Stimulated activated CD8-positive, alpha-beta memory T cell treated with anti-CD3 and anti-CD28 coated beads, Interleukin-12 subunit alpha, Interleukin-12 subunit beta, amount 100 ng/mL, for 24 hours (primary cell): Measurements from ENCODE around the gene LAP3.
"Not testable (repeated sequence)": the region's sequence is repeated elsewhere in the genome, so short reads cannot be mapped to it uniquely, and the experiment has no call there.

Experiments
- DNase-seq: peaks from one replicate; pipeline ENCODE4 v3.0.0-alpha.2; 2020; ENCODE audit errors: extremely low read depth

LAP3 gene

DNA sequence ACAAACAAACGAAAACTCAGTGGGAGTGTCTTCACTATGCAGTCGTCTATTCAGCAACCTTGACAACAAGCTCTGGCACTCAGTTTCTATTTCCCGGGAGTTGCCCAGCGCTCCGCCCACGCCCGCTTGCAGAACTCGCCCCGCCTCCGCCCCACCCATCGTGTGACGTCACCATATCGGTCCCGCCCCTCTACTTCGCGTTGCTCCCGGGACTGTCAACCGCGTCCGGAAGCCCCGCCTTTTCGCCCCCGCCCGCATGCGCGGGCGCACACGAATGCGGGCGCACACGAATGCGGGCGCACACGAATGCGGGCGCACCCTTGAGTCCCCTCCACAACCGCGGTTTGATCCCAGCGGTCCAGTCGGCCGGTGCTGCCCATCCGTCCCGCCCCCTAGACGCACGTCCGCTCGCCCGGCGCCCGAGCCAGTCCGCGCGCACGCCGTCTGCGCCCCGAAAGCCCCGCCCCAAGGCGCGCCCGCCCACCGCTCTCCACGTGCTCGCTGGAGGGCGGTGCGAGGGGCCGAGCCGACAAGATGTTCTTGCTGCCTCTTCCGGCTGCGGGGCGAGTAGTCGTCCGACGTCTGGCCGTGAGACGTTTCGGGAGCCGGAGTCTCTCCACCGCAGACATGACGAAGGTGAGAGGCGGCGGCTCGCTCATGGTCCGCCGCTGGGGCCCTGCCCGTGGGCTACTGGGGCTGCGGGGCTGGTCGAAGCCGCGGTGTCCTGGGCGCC, at the start of gene LAP3:
LAP3 (plus strand) TSS at position 267 of the 733 bp plus-strand sequence; CDS start at position 535, 268 bp downstream.
- DNase-seq, result peak; percentile 97

DNA sequence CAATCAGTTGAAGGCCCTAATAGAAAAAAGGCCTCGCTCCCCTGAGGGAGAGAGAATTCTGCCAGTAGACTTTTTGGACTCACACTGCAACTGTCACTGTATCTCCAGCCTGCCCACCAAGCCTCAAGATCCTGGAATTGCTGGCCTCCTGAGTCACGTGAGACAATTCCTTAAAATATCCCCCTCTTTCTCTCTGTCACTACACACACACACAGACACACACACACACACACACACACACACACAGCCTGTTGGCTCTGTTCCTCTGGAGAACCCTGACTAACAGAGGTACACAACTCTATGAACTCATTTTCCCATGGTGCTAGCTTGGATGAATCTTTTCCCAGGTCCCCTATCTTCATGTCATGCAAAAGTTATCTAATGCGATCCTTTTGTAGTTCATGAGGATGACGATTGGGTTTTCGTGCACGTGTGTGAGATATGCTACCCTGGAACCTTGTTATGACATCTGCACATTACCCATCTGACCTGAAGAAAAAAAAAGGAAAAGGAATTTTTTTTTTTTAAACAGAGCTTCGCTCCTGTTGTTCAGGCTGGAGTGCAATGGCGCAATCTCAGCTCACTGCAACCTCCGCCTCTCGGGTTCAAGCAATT, 48.3 kb upstream of the LAP3 start:
- no peak for DNase-seq

DNA sequence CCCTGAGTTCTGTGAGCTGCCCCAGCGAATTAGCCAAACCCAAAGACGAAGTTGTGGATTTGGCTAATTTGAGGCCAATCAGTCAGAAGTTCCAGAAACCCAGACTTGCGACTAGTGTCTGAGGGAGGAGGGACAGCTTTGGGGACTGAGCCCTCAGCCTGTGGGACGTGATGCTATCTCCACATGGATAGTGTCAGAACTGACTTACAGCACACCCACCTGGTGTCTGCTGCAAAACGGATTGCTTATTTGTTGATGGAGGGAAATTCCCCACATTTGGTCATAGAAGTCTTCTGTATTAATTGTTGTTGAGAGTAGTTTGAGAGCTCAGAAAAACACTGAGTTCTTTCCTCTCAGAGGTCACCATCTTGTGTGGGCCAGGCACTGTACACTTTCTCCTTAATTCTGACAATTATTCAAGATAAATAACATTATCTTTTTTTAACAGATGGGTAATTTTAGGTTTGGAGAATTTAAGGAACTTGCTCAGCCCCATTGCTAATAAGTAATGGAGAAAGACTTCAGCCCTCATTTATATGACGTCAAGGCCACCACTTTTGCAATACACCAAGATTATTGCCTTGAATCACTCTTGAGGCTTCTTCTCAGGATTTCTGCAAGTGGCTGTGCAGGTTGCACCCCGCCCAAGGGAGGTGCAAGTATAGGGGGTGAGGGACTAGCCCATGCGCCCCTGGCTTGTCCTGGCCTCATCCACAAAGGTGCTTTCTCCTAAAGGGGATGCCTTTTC, 45.3 kb upstream of the LAP3 start:
- no peak for DNase-seq

DNA sequence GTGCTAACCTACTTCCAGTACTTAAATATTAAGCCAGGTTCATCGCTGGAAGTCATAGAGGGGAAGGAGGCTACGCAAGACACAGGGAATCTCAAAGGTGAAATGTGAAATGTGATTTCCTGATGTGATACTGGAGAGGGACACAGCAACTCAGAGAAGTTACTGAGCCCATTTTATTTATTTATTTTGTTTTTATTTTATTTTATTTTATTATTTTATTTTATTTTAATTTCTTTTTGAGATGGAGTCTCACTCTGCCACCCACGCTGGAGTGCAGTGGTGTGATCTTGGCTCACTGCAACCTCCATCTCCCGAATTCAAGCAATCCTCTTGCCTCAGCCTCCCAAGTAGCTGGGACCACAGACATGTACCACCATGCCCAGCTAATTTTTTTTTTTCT, 42.3 kb upstream of the LAP3 start:
- DNase-seq, result no peak

DNA sequence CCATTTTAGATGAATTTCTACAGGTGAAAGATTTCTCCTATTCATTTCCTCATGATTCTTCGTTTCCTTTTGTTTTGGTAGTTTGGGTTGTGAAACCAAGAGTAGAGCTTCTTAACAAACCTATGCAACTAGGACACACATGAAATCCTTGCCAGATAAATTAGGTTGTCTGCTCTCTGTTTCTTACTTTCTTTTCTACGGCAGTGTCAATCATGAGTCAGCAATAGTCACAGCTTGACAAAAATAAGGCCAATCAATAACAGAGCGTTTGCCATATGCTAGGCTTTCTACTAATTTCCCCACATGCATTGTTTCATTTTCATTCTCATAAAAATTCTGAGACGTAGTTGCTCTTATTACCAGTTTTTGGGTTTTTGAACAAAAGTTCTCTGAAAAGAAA, 41.8 kb upstream of the LAP3 start:
- DNase-seq, result no peak

DNA sequence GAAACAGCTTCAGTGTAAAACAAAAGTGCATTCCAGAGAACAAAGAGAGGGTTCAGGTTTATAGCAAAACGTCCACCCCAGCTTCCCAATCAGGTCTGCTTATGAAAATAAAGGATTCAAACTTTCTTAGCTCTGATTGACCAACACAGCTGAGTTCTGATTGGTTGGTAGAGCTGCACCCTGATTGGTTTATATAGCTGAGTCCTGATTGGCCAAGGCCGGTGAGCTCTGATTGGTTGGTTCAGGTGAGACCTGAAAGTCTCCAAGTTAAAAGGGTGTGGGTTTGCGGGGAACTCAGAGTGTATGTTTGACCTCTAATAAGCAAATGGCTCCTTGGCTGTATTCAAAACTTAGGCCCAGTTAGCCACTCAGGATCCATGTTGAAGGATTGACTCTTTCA, 41.1 kb upstream of the LAP3 start:
- DNase-seq, result no peak

DNA sequence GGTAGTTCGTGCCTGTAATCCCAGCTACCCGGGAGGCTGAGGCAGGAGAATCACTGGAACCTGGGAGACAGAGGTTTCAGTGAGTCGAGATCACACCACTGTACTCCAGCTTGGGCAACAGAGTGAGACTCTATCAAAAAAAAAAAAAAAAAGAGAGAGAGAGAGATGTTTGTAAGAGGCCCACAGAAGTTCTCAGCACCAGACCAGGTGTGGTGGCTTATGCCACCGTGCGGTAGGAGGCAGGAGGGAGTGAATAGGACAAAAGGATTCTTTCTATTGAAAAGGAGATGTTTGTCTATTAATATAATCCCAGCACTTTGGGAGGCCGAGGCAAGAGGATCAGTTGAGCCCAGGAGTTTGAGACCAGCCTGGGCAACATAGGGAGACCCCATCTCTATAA, 39.9 kb upstream of the LAP3 start:
- not testable (repeated sequence) for DNase-seq

DNA sequence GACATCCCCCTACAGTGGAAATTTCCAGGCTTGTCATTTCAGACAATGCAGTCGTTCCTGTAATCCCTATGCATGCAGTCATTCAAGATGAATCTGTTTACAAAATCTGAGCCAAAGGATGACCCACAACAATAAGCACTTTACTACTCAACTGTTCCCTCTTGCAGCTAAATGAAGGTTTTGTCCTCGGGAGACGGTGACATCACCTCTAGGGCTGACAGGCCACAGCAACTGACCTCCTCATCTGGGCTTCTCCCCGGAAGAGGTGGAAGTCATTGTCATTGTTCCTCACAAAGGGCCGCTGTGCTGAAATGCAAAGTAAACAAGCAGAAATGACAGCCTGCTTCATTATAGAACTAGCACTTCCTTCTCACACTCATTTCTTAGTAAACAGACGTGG, 32.8 kb upstream of the LAP3 start:
- DNase-seq, result no peak

DNA sequence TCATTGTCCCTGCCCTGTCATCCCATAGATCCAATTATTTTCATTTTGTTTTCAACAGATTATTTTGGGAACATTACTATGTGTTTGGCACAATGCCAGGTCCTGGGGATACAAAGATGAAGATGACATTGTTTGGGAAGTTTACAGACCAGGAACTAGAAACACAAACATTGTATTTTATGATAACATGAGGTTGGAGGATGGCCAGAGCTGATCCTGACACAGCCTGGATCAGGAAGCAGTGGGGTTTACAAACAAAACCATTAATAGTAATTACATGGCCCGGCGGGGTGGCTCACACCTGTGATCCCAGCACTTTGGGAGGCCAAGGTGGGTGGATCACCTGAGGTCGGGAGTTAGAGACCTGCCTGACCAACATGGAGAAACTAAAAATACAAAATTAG, 32.2 kb upstream of the LAP3 start:
- DNase-seq, result no peak

DNA sequence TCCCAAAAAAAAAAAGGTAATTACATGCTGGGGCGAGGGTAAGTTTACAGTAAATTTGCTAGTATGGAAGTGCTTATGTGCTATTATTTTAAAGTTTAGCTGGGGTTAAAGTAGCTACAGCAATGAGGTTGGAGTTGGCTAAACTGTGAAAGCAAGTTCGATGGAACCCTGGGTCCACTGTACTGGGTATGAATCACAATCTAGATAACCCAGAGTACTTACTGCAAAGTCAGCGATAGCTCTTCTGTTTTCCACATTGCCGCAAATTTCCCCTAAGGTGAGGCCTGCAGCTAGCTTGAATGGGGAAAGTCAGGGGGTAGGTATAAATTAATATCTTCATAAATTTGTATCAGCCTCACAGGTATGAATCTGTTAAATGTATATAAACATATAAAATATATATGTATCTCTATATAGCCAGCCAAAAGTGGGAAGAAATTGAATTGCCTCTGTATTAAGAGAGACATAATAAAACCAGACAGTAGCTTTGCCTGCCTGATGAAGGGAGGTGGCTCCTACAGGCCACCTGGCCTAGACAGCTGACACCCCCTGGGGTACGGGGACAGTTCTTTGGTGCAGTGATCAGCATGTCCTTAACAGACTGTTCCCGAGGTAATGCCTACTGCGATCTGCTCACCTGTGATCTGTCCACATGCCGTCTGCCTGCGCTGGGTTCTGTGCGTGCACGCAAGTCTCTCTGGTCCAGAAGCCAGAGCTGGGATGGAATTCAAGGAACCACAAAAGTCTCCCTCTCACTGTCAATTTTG, 31.4 kb upstream of the LAP3 start:
- no peak for DNase-seq

DNA sequence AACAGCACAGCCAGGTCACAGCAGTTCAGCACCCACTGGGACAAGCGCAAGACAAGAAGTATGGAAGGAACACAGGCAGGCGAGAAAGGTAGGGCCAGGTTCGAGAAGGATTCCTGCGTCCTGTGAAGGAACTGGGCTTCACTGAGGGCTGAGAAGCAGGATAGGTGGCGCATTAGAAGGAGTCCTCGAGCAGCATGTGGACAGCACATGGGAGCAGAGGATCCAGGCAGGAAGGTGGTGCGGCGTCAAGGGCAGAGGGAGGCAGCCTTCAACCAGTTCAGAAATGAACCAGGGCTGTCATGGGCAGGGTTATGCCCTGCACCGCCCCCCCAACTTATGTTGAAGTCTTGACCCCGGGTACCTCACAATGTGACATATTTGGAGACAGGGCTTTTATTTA, 30.8 kb upstream of the LAP3 start:
- DNase-seq, result no peak

DNA sequence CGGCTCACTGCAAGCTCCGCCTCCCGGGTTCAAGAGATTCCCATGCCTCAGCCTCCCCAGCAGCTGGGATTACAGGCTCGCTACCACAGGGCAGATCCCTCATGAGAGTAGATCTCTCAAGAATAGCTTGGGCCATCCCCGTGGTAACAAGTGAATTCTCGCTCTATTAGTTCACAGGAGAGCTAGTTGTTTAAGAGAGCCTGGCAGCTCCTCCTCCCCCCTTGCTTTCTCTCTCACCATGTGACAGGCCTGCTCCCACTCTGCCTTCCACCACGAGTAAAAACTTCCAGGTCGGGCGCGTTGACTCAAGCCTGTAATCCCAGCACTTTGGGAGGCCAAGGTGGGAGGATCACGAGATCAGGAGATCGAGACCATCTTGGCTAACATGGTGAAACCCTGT, 30.3 kb upstream of the LAP3 start:
- DNase-seq, result no peak

DNA sequence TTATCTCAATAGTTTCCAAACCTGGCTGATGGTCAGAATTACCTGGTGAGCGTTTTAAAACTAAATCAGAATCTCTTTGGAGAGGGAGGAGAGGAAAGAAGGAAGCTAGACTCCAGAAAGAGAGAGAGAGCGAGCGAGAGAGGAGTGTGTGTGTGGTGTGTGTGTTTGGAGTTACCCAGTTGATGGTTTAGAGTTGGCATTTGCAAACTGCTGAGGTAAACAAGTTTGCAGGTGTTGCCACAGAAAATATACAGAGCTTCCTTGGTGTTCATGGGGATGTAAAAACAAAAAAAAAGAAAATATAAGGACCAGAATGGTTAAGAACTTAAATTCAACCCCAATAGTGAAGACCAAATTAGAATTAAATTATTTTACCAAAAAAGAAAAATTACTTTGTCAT, 26.4 kb upstream of the LAP3 start:
- no peak for DNase-seq

DNA sequence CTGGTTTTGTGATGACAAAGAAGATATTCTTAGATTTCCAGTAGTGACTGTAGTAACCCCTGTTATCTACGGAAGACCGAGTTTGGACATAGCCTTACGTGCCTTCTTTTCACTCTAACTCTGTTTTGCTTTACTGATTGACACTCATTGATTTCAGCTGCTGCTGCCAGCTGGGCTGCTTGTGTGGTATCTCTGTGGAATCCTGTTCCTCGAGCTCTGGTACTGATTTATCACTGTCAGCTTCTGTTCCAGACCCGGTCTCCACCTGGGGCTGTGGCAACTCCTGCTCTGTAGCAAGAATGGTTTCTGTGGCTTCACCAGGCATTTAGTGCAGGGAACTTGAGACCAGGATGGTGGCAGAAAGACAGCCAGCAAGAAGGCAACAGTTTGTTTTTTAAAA, 24.6 kb upstream of the LAP3 start:
- DNase-seq, result no peak

DNA sequence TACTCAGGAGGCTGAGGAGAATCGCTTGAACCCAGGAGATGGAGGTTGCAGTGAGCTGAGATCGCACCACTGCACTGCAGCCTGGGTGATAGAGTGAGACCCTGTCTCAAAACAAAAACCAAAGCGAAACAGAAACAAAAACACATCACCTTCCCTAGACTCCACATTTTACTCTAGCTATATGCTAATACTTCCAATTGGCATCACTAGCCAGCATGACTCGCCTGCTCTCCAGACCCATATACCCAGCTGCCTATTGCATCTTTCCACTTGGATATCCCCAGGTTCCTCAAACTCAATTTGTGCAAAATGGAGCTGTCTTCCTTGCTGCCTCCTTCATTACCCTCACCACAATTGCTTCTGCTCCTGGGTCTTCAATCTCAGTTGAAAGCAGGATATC, 22.4 kb upstream of the LAP3 start:
- DNase-seq, result no peak

DNA sequence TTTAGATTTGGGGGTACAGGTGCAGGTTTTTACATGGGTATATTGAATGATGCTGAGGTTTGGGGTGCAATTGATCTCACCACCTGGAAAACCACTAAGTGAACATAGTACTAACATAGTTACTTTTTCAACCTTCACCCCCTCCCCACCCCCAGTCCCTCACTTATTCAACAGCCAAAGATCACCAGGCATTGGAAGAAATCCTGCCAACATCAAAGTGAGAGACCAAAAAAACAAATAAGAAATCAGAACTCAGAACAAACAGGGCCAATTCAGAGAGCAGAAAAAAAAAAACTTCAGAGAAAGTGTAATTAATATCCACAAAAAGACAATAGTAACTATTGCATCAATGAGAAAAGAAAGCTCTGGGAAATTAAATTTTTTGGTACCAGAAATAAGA, 20.5 kb upstream of the LAP3 start:
- no peak for DNase-seq

DNA sequence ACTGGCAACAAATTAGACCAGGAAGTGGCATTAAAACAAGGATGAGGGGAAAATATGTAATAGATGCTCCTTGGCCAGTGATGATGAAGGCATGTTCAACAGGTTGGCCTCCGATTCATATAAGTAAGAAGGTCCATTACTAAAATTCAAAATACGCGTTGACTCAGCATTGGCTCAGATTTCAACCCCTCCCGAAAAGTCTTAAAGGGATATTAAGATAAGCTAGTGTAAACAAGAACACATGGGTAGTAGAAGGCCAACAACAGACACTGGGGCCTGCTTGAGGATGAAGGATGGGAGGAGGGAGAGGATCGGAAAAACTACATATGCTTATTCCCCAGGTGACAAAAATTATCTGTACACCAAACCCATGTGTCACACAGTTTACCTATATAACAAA, 19.1 kb upstream of the LAP3 start:
- no peak for DNase-seq

DNA sequence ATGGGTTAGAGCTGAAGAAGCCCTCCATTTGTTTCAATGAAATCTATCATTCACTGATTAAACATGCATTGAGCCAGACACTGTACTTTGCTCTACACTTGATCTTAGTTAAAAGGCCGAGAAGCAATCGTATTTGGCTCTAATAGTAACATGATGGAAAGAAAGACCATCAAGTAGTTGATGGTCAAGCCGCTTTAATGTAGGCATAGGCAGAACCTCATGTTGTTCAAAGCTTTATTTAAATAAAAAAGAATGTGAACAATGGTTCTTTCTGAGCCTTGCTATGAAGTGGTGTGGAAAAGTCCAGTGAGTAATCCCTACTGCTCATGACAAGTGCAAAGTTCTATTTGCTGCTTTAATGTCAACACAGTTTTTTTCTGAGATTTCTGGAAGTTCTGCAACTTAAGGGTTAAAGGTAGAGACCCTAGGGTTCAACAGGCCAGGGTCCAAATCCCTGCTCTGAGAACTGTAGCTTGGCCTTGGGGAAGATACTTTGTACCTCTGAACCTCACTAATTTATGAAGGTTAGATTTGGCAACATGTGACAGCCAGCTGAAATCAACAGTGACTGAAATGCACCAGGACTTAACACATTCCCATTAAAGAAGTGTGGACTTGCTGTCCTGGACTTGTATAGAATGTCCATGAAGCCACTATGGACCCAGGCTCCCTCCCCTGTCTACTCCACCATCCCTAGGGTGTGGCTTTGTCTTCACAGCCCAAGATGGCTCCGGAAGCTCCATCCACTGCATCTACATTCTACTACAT, 17.9 kb upstream of the LAP3 start:
- DNase-seq, result no peak

DNA sequence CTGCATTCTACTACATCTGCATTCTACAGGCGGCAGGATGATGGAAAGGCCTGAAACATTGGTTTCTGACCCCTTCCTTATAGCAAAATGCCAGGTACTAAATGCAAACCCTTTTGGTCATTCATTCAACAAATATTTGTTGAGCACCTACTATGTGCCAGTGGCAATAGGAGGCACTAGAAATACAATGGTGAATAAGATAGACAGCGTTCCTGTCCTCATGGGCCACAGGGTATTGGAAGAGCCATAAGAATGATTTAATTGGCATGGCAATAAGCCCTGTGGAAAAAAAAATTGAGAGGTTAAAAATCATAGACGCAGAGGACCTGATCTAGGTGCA, 17.3 kb upstream of the LAP3 start:
- DNase-seq, result no peak

DNA sequence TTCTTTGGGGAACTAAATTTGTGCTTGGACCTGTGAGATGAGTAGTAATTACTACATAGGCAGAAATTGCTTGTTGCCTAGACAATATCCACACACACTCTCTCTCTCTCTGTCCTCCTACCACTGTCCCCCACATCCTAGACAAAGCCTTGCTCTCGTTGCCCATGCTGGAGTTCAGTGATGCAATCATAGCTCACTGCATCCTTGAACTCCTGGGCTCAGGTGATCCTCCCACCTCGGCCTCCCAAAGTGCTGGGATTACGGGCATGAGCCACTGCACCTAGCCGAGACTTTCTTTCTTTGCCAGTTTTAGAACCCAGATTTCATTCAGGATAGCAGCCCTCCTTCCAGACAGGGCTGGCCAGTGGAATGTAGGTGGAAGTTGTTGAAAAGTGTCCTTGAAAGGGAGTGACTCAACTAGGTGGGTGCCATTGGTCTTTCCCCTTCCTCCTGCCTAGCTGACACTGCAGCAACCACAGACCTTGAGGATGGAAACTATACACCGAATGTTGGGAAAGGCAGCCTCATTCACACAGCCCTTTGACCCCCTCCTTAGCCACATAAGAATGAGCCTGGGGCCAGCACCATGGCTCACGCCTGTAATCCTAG, 16.8 kb upstream of the LAP3 start:
- DNase-seq, result no peak

DNA sequence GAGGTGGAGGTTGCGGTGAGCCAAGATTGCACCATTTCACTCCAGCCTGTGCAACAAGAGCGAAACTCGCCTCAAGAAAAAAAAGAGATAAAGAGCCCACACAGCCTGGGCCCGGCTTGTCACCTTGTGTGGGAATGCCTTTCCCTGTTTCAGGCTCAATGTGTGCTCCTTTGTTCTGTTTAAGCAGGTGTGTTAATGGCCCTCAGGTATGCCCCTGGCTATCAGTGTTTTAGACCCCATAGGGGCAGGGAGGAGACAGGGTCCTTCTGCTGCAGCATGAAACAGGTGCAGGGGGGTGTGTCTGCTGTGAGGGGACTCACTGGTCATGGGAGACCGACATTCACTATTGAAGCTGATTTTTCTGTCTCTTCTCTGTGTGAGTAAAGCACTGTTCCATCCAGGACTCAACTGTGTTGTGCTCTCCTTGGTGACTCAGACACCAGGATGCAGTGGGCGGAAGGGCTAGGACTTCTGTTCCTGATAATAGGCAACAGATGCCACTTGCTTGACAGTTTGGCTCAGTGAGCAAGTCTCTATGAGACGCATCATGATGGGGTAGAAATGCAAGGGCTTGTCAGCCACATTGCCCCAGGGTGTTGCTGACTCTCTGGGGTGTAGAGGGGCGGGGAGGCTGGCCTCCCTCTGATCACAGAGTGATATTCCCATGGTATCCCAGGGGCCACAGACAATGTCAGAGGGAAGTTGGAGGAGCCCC, 15.6 kb upstream of the LAP3 start:
- DNase-seq, result no peak
